ENCODE data around the gene ZNF787. TPM values are rescaled to one million over a fixed set of nuclear protein-coding genes. Genes with fewer than 3 reads are reported as not detected.

ZNF787 gene
- total RNA-seq, 1 experiment from 2014 or later, result 111 TPM

DNA sequence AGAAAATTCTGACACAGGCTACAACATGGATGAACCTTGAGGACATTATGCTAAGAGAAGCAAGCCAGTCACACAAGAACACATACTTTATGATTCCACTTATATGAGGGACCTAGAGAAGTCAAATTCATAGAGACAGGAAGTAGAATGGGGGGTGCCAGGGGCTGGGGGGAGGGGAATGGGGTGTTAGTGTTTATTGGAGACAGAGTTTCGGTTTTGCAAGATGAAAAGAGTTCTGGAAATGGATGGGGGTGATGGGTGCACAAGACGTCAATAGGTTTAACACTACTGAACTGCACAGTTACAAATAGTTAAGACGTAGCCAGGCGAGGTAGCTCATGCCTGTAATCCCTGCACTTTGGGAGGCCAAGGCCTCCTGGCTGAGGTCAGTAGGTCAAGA, 3.5 kb upstream of the ZNF787 start:
- H2AFZ ChIP-seq (ENCODE audit: low read length), result no peak overlapping the region
- no peaks in the 10 kb centered on the region for H3K9me2 ChIP-seq (replicated peaks; ENCODE audit: low read length)
- ChIA-PET CTCF (no interaction called here), POLR2A (ENCODE audit: unreplicated experiment) (no interaction called here)
- no peak overlapping the region for H3K27ac ChIP-seq (ENCODE audit: low read length)
- no peaks in the 10 kb centered on the region for H3K9me3 ChIP-seq (ENCODE audit: low read length)
- peaks cover 8% of the 10 kb centered on the region for H3K4me1 ChIP-seq (ENCODE audit: insufficient read depth, low read length)
- peaks cover under 1% of the 10 kb centered on the region; the same call in 1 of the 2 replicates for H4K20me1 ChIP-seq (ENCODE audit: low read length)
- no peaks in the 10 kb centered on the region for H3K27me3 ChIP-seq (ENCODE audit: low read length)
- H3F3A ChIP-seq (ENCODE audit: low read length, unreplicated experiment), result no peaks in the 10 kb centered on the region
- H3K4me2 ChIP-seq (ENCODE audit: low read length), result no peak overlapping the region
- H3K79me2 ChIP-seq (ENCODE audit: low read length), result peaks cover 11% of the 10 kb centered on the region
- H3K36me3 ChIP-seq (ENCODE audit: low read depth, low read length), result peaks cover under 1% of the 10 kb centered on the region; the same call in 1 of the 2 replicates
- intact Hi-C loops (cut with micrococcal nuclease), result no loop called here
- TF ChIP-seq, protein P1, sequence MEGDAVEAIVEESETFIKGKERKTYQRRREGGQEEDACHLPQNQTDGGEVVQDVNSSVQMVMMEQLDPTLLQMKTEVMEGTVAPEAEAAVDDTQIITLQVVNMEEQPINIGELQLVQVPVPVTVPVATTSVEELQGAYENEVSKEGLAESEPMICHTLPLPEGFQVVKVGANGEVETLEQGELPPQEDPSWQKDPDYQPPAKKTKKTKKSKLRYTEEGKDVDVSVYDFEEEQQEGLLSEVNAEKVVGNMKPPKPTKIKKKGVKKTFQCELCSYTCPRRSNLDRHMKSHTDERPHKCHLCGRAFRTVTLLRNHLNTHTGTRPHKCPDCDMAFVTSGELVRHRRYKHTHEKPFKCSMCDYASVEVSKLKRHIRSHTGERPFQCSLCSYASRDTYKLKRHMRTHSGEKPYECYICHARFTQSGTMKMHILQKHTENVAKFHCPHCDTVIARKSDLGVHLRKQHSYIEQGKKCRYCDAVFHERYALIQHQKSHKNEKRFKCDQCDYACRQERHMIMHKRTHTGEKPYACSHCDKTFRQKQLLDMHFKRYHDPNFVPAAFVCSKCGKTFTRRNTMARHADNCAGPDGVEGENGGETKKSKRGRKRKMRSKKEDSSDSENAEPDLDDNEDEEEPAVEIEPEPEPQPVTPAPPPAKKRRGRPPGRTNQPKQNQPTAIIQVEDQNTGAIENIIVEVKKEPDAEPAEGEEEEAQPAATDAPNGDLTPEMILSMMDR (conservative IDR thresholded peaks at IDR 0.05; ENCODE audit: low read depth, low read length), result no peak
- TF ChIP-seq EZH2 (IDR thresholded peaks at IDR 0.05; ENCODE audit: low read length, unreplicated experiment) (no peak), EZH2phosphoT487 (IDR thresholded peaks at IDR 0.05; ENCODE audit: borderline replicate concordance, low read length) (no peak)
- H3K4me3 ChIP-seq (ENCODE audit: low read length), result no peak overlapping the region
- DNase-seq (no peak), ATAC-seq (no peak)
- no TSS peak for BruUV-seq (replicated peaks)
- no peak overlapping the region for H3K9ac ChIP-seq (ENCODE audit: low read length)

DNA sequence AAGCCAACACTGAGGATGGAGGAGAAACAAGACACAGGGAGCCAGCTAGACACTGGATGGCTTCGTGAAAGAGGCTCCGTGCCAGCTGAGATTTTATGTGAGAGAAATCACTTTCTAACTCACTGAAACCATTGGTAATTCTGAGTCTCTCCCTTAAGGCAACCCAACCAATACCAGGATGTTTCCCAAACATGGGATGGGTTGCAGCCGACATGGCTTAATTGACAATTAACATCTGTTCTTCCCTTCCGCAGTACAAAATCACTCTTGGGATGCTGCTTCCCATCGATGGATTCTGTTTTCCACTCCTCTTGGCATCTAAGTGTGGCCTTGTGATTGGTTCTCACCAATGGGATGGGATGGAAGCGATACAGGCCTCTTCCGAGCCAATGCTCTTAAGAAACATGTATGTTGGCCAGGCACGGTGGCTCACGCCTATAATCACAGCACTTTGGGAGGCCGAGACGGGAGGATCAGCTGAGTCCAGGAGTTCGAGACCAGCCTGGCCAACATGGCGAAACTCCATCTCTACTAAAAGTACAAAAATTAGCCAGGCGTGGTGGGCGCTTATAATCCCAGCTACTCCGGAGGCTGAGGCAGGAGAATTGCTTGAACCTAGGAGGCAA, 2.3 kb upstream of the ZNF787 start:
- Histone ChIP-seq H3F3A (ENCODE audit: low read length, unreplicated experiment) (no peaks in the 10 kb centered on the region), H3K27ac (ENCODE audit: low read length) (no peak overlapping the region), H2AFZ (ENCODE audit: low read length) (no peak overlapping the region), H3K4me2 (ENCODE audit: low read length) (no peak overlapping the region), H3K36me3 (ENCODE audit: low read depth, low read length) (peaks cover 8% of the 10 kb centered on the region; the same call in 1 of the 2 replicates), H3K9ac (ENCODE audit: low read length) (no peak overlapping the region), H3K9me2 (replicated peaks; ENCODE audit: low read length) (no peaks in the 10 kb centered on the region), H3K79me2 (ENCODE audit: low read length) (peaks cover 23% of the 10 kb centered on the region), H3K4me3 (ENCODE audit: low read length) (no peak overlapping the region), H3K27me3 (ENCODE audit: low read length) (no peaks in the 10 kb centered on the region), H3K9me3 (ENCODE audit: low read length) (no peaks in the 10 kb centered on the region), H3K4me1 (ENCODE audit: insufficient read depth, low read length) (peaks cover 16% of the 10 kb centered on the region), H4K20me1 (ENCODE audit: low read length) (peaks cover 12% of the 10 kb centered on the region)
- TF ChIP-seq, protein P1 (conservative IDR thresholded peaks at IDR 0.05; ENCODE audit: low read depth, low read length), result no peak
- no peak for TF ChIP-seq EZH2phosphoT487 (IDR thresholded peaks at IDR 0.05; ENCODE audit: borderline replicate concordance, low read length)
- TF ChIP-seq EZH2 (IDR thresholded peaks at IDR 0.05; ENCODE audit: low read length, unreplicated experiment), result no peak
- no TSS peak for BruUV-seq (replicated peaks)
- DNase-seq (no peak), ATAC-seq (no peak)
- ChIA-PET POLR2A (ENCODE audit: unreplicated experiment) (no interaction called here), CTCF (no interaction called here)
- intact Hi-C loops (cut with micrococcal nuclease), result no loop called here

Data from PC-3 (cell line).